ENCODE measurements around the gene C2orf69. TPM values are rescaled to one million over a fixed set of nuclear protein-coding genes. Genes with fewer than 3 reads are reported as not detected.
A peak's percentile ranks its signal among the peaks of the same experiment; 100 is the strongest.

The C2orf69 gene
- total RNA-seq, 1 experiment from 2014 or later = 16.4 TPM

GRCh38 chr2:199973703-199974102 is 62.6 kb downstream of the C2orf69 start:
- POLR2A ChIA-PET (ENCODE audit: low non-redundant PET) = no interaction called here
- TF ChIP-seq CTCF (conservative IDR thresholded peaks at IDR 0.05; ENCODE audit: low read depth, low read length) (peak; percentile 63), EZH2 (IDR thresholded peaks at IDR 0.05; ENCODE audit: borderline replicate concordance, low read depth, low read length, poor library complexity, severe bottlenecking) (no peak)

DNA sequence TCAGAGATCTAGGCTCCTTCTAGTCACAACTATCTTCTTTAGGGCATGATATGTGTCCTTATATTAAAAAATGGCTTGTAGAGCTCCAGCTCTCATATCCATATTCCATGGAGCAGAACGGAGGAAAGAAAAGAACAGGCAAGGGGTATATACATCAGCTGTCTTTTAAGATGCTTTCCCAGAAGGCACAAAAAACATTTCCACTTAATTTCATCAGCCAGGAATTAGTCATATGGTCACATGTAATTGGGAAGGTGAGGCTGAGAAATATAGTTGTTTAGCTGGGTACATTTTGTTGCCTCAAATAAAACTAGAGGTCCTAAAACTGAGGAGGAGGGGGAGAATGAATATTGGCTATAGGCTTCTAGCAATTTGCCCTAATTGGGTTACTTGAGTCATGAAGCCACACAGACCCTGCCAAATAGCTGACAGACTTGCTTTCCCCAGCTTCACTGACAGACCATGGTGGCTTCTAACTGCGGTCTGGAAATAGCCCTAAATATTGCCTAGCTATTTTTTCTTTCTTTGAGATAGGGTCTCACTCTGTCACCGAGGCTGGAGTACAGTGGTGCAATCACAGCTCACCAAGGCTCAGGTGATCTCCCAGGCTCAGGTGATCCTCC is 64.3 kb downstream of the C2orf69 start:
- Histone ChIP-seq H3K27me3 (replicated peaks; ENCODE audit: insufficient read depth, low read depth, low read length, poor library complexity) (no peaks in the 10 kb centered on the region), H3K36me3 (ENCODE audit: insufficient read depth, low read length, poor library complexity, severe bottlenecking) (no peaks in the 10 kb centered on the region), H3K27ac (ENCODE audit: low read depth, low read length, poor library complexity, severe bottlenecking) (no peak overlapping the region), H3K4me1 (ENCODE audit: insufficient read depth, low read length, poor library complexity, severe bottlenecking) (no peaks in the 10 kb centered on the region), H3K4me3 (ENCODE audit: low read depth, low read length, poor library complexity, severe bottlenecking) (no peak overlapping the region), H3K9me3 (ENCODE audit: low read depth, low read length, poor library complexity, severe bottlenecking) (no peaks in the 10 kb centered on the region)
- BruUV-seq (replicated peaks) = no TSS peak
- ChIA-PET POLR2A (ENCODE audit: low non-redundant PET) (no interaction called here), CTCF (interaction anchor here (0.6 kb wide), 1 partner anchor 161 kb away, joined by 3 read pairs; no protein-coding TSS in a partner anchor)
- TF ChIP-seq CTCF (conservative IDR thresholded peaks at IDR 0.05; ENCODE audit: low read depth, low read length) (no peak), EZH2 (IDR thresholded peaks at IDR 0.05; ENCODE audit: borderline replicate concordance, low read depth, low read length, poor library complexity, severe bottlenecking) (no peak)
- peak; percentile 10 for DNase-seq (ENCODE audit: low spot score)
- intact Hi-C loops (cut with micrococcal nuclease; ENCODE audit: unreplicated experiment) = loop anchor here (10.0 kb wide), 2 partner anchors 759 to 1199 kb away; no protein-coding TSS in a partner anchor

More at GRCh38 chr2:199973703-199974102, 62.6 kb downstream of the C2orf69 start:
- H3K4me3 ChIP-seq (ENCODE audit: low read depth, low read length, poor library complexity, severe bottlenecking) = no peak overlapping the region
- BruUV-seq (replicated peaks) = no TSS peak
- no peaks in the 10 kb centered on the region for H3K4me1 ChIP-seq (ENCODE audit: insufficient read depth, low read length, poor library complexity, severe bottlenecking)
- H3K27ac ChIP-seq (ENCODE audit: low read depth, low read length, poor library complexity, severe bottlenecking) = no peak overlapping the region
- no peaks in the 10 kb centered on the region for H3K9me3 ChIP-seq (ENCODE audit: low read depth, low read length, poor library complexity, severe bottlenecking)
- DNase-seq (ENCODE audit: low spot score) = peak; percentile 41
- CTCF ChIA-PET = interaction anchor here (0.7 to 1.3 kb wide), 3 partner anchors 729 to 1198 kb away, joined by 3 to 5 read pairs (median 3); no protein-coding TSS in a partner anchor
- no peaks in the 10 kb centered on the region for H3K36me3 ChIP-seq (ENCODE audit: insufficient read depth, low read length, poor library complexity, severe bottlenecking)
- no peaks in the 10 kb centered on the region for H3K27me3 ChIP-seq (replicated peaks; ENCODE audit: insufficient read depth, low read depth, low read length, poor library complexity)
- intact Hi-C loops (cut with micrococcal nuclease; ENCODE audit: unreplicated experiment) = loop anchor here (10.0 kb wide), 2 partner anchors 761 to 1201 kb away; no protein-coding TSS in a partner anchor

Other genes with a start within 250 kb of the C2orf69 start
- 0.88 and 1.0 TPM in 2 replicates for gene FTCDNL1, start 60.1 kb upstream of the C2orf69 start, total RNA-seq (2021)
- gene TYW5, start 44.2 kb downstream of the C2orf69 start, total RNA-seq (2021) = 6.9 and 8.1 TPM in 2 replicates
- gene MAIP1, start 44.3 kb downstream of the C2orf69 start, total RNA-seq (2021) = 31.0 TPM in 2 replicates